HG03280 (cell line): ENCODE measurements around the gene ANKRD40.

Experiments
- ATAC-seq: cut with Tn5 transposase; IDR thresholded peaks from one replicate; pipeline ENCODE4 v1.9.1; 2021; ENCODE audit warnings: mild to moderate bottlenecking, moderate library complexity; ENCODE audit not compliant: unreplicated experiment

Gene ANKRD40

DNA sequence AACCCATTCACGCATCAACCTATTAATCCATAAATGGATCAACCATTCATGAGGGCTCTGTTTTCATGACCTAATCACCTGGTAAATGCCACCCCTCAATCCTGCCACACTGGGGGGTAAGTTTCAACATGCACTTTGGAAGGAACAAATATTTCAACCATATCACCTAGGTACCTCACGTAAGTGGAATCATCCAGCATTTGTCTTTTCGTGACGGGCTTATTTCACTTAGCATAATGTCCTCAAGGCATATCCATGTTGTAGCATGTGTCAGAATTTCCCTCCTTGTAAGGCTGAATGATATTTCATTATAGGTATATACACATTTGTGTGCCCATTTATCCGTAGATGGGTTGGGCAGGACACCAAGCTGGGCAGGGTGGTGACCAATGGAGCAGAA is 35.6 kb downstream of the ANKRD40 start:
- no peak for ATAC-seq

DNA sequence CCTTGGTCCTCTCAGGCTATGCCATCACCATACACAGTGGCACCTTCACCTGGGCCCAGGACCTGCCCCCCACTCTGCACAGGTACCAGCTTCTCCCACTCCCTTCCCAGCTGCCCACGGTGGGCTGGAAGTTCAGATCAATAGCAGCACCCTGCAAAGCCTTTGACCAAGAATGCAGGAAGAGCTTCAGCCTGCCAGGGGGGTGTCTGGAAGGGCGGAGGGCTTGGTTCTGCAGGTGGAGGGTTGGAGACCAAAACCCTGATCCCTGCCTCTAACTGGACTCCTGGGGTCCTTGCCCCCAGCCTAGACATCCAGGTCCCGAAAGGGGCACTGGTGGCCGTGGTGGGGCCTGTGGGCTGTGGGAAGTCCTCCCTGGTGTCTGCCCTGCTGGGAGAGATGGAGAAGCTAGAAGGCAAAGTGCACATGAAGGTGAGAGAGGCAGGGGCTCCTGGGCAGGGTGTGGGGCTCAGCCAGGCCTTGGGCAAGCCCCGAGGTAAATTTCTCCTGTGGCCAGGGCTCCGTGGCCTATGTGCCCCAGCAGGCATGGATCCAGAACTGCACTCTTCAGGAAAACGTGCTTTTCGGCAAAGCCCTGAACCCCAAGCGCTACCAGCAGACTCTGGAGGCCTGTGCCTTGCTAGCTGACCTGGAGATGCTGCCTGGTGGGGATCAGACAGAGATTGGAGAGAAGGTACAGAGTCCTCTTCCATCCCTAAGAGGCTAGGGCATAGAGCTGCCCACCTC is 38.7 kb downstream of the ANKRD40 start:
- no peak for ATAC-seq

DNA sequence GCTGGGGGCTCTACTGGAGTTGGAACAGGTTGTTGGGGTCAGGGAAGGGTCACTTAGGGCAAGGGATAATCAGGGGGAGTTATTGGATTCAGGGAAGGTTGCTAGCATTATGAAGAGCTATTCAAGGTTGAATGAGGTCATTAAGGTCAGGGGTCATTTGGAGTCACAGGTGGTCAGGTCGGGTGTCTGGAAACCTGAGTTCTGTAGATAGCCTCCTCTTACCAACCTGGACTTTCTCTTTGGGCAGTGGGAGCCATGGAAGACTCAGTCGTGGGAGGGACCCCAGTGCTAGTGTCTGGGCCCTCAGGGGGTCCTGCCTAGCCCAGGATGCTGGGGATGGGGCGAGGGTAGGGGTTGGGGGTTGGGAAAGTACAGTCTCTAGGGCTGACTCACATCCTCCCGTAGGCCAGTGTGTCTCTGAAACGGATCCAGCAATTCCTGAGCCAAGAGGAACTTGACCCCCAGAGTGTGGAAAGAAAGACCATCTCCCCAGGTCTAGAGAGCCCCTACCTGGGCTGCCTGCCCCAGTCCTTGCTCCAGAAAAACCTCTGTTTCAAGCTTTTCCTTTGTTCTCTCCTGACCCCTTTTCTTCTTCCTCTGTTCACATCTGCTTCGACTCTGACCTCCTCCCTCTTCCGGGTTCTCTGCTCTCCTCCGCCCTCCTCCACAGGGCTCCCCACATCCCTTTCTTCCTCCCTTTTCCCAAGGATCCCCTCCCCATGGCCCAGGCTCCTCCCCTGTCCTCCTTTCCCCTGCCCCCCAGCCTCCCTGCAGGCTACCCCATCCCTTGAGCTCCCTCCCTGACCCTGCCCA is 39.5 kb downstream of the ANKRD40 start:
- no peak for ATAC-seq

DNA sequence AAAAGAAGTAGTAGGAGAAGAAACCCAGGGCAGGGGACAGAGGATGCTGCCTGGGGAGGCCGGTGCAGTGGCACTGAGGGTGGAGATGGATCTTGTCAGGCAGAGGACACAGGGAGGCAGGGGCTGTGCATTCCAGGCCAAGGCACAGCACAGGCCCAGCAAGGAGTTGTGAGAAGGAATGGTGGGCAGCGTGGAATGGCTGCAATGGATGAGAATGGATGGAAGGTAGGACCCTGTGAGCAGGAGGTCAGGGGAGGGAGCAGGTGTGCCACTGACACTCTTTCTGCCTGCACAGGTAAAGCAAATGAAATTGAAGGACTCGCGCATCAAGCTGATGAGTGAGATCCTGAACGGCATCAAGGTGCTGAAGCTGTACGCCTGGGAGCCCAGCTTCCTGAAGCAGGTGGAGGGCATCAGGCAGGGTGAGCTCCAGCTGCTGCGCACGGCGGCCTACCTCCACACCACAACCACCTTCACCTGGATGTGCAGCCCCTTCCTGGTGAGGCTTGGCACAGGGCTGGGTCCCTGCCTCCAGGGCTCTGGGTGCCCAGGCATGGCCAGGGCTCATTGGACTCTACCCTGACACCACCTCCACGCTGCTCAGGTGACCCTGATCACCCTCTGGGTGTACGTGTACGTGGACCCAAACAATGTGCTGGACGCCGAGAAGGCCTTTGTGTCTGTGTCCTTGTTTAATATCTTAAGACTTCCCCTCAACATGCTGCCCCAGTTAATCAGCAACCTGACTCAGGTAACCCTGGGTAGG is 40.3 kb downstream of the ANKRD40 start:
- no peak for ATAC-seq

- ATAC-seq: no peak
Measured at GRCh38 chr17:50666316-50666715, 41.4 kb downstream of the ANKRD40 start.

GRCh38 chr17:50665838-50666237 is 41.9 kb downstream of the ANKRD40 start:
- no peak for ATAC-seq

GRCh38 chr17:50664788-50665458 is 42.8 kb downstream of the ANKRD40 start:
- no peak for ATAC-seq

- no peak for ATAC-seq
Measured at GRCh38 chr17:50663812-50664374, 43.8 kb downstream of the ANKRD40 start.

DNA sequence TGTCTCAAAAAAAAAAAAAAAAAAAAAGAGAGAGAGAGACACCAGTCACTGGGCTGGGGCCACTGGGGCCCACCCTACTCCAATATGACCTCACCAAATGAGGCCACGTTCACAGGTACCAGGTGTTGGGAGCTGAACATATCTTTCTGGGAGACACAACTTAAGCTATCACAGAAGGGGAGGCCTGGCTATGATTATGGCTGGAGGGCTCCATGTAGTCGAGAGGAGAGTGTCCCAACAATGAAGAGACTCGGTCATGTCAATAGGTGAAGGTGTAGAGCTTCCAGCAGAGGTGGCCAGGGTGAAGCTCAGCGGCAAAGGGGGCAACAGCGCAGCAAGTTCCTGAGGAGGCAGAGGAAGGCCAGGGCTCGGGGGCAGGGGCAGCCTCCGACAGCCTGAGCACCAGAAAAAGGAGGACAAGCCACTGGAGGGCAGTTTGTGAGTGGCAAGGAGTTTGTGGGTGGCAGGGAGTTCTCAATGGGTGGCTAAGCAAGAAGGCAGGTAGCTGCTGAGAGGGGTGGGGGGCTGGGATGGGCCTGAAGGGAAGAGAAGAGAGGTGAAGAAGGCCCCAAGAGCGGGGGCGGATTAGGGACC is 45.0 kb downstream of the ANKRD40 start:
- no peak for ATAC-seq

DNA sequence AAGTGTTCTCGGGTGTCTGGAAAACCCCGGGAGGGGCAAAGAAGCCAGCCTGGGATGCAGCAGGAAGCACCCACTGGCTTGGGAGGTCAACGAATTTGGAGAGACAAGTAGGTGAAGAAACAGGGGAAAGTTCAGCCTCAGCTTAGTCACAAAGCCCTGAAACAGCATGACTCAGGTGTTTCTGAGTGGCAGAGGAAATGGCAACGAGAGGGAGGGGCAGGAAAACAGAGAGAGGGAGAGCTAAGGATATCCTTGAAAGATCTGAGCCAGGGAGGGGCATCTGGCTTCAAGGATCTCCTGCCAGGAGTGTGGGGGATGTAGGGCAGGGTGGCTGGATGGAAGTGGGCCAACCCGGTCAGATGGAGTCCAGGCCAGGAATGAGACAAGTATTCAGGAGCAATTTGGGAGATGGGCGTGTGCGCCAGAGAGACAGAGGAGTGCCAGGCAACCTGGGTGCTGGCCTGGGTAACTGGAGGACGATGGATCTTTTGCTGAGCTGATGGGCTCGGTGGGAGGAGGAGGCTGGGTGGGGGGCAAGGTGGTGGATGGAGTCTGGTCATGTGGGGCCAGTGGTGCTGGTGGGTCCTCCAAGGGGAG is 45.8 kb downstream of the ANKRD40 start:
- ATAC-seq: no peak

DNA sequence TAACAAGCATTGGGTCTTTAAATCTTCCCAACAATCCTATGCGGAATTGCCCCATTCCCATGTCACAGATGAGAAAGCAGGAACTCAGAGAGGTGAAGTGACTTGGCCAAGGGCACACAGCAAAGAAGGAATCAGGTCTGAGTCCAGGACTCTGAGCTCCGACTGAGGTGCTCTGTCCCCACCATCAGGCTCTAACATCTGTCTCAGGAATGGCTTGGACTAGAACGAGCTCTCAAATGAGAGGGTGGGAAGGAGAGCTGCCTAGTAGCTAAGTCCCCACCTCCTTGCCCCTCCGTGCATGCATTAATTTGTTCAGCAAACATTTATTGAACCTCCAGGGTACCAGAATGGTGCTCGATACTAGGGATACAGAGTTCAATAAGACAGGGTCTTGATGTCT is 46.4 kb downstream of the ANKRD40 start:
- ATAC-seq: no peak

DNA sequence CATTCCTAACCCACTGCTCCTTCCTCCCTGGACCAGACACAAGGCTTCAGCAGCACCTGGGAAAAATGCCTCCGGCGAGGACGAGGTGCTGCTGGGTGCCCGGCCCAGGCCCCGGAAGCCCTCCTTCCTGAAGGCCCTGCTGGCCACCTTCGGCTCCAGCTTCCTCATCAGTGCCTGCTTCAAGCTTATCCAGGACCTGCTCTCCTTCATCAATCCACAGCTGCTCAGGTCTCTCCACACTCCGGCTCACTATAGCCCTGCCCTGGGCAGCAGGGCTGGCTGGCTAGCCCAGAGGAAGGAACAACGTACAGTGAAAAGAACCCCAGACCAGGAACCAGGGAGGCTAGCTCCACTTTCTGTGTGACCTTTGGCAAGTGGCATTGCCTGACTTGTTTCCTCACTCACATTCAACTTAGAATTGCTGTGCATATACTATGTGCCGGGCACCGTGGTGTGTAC is 46.8 kb downstream of the ANKRD40 start:
- no peak for ATAC-seq

GRCh38 chr17:50660042-50660886 is 47.5 kb downstream of the ANKRD40 start:
- no peak for ATAC-seq

DNA sequence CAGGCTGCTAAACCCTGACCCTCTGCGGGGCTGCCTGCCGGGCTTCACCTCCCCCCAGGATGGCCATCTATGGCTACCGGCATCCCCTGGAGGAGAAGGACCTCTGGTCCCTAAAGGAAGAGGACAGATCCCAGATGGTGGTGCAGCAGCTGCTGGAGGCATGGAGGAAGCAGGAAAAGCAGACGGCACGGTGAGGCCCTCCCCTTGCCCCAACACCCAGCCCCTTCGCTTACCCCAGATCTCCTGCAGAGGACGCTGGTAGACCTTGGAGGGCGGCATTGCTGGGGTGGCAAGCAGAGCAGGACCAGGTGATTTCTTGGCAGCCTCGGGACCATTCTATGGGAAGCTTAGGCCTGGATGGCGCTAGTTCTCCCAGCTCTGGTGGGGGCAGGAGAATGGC is 48.5 kb downstream of the ANKRD40 start:
- no peak for ATAC-seq

DNA sequence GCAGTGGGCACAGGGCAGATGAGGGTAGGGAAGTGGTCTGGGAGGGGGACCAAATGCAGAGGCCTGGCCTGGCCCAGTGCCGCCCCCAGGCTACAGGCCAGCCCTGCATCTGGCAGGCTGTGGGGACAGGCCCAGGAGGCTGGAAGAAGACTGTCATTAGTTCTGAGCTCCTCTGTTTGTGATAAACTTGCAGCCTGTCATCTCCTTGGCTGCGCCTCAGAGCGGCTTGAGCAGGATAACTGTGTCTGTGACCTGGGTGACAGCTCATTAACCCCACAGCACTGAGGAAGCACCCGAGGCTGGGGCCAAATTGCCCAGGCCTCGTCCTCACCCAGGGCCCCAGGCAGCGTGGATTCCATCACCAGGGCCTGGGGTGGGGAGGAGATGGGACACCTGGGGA is 49.1 kb downstream of the ANKRD40 start:
- no peak for ATAC-seq

GRCh38 chr17:50657627-50658026 is 50.1 kb downstream of the ANKRD40 start:
- ATAC-seq: no peak

DNA sequence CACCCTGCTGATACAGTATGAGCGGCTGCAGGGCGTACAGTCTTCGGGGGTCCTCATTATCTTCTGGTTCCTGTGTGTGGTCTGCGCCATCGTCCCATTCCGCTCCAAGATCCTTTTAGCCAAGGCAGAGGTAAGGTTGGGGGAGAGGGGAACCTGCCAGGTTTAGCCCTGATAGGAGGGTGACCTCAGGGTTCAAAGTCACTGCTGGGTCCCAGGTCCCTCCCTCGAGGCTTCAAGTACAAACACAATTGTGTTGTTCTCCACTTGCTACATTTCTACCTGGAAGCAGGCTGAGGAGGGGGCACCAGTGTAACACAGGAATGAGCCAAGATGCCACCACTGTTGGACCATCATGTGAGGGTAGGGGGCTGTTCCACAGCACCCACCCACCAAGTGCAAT is 50.7 kb downstream of the ANKRD40 start:
- no peak for ATAC-seq

DNA sequence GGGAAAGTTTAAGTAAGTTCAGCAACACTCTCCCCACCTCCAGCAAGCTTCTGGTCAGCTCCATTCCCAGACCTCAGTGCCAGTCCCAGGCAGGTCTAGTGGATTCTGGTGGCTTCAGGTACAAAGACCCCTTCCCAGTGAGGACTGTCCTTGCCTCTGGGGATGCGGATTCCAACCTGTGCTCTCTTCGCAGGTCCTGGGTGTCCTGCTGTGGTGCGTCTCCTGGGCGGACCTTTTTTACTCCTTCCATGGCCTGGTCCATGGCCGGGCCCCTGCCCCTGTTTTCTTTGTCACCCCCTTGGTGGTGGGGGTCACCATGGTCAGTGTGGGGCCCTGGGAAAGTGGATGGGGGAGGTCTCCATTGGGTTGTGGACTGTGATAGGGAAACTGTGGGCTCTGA is 51.2 kb downstream of the ANKRD40 start:
- ATAC-seq: no peak

GRCh38 chr17:50653738-50654137 is 54.0 kb downstream of the ANKRD40 start:
- ATAC-seq: no peak
